Calu3 (cell line): Measurements from ENCODE around the gene UST. TPM values are rescaled to one million over a fixed set of nuclear protein-coding genes. Genes with fewer than 3 reads are reported as not detected.

Experiments
- BruUV-seq: library from RNA; stranded (reverse); fragments of 400-500 nt; replicated peaks from 2 replicates; lab custom pipeline; 2021; lab: Mats Ljungman, UMichigan
- CTCF ChIA-PET: fragments of 300-600 bp; sonication (Branson Sonifier 250); formaldehyde crosslinking; loops from one replicate; lab custom pipeline; 2022; ENCODE audit warnings: antibody characterized with exemption; lab: Charles Lee
- DNase-seq: peaks from one replicate; pipeline ENCODE4 v3.0.0; 2022
- H3K27ac Mint-ChIP-seq: one replicate; pipeline ENCODE4 v1.8.0; 2022; ENCODE audit warnings: mixed read lengths; ENCODE audit not compliant: unreplicated experiment
- H3K27me3 Mint-ChIP-seq: one replicate; pipeline ENCODE4 v1.8.0; 2022; ENCODE audit warnings: mixed read lengths; ENCODE audit not compliant: unreplicated experiment
- H3K36me3 Mint-ChIP-seq: one replicate; pipeline ENCODE4 v1.8.0; 2022; ENCODE audit warnings: mild to moderate bottlenecking, moderate library complexity, mixed read lengths; ENCODE audit not compliant: insufficient read depth, unreplicated experiment
- H3K4me1 Mint-ChIP-seq: one replicate; pipeline ENCODE4 v1.8.0; 2022; ENCODE audit warnings: mild to moderate bottlenecking, low read depth, mixed read lengths; ENCODE audit not compliant: unreplicated experiment
- H3K4me3 Mint-ChIP-seq: one replicate; pipeline ENCODE4 v1.8.0; 2022; ENCODE audit warnings: mild to moderate bottlenecking, low read depth, moderate library complexity, mixed read lengths; ENCODE audit not compliant: unreplicated experiment
- H3K9me3 Mint-ChIP-seq: one replicate; pipeline ENCODE4 v1.8.0; 2022; ENCODE audit warnings: low read depth, mixed read lengths; ENCODE audit not compliant: unreplicated experiment
- CTCF ChIP-seq: fragments of 200-600 bp; IDR thresholded peaks from one replicate; pipeline ENCODE4 v1.8.0; 2022; ENCODE audit warnings: antibody characterized with exemption; ENCODE audit not compliant: unreplicated experiment
- intact Hi-C: fragments of 100-400 bp; cut with micrococcal nuclease; formaldehyde crosslinking; loops from one replicate; pipeline ENCODE4 v1.10.0; 2022; ENCODE audit not compliant: unreplicated experiment
- total RNA-seq: library from RNA; stranded (reverse); gene quantifications from 2 replicates; pipeline ENCODE4 v1.2.3, GENCODE V29; 2022

The UST gene
- total RNA-seq, 1 experiment from 2014 or later, result 2.4 TPM

GRCh38 chr6:148713033-148713738 lies 33.6 kb upstream of the UST start:
- TF ChIP-seq CTCF, result no peak
- H3K4me3 Mint-ChIP-seq, result no peak overlapping the region
- H3K27me3 Mint-ChIP-seq, result no peaks in the 10 kb centered on the region
- no peak overlapping the region for H3K27ac Mint-ChIP-seq
- BruUV-seq, result no TSS peak
- H3K4me1 Mint-ChIP-seq, result no peaks in the 10 kb centered on the region
- H3K9me3 Mint-ChIP-seq, result peaks cover 3% of the 10 kb centered on the region
- intact Hi-C loops, result no loop called here
- CTCF ChIA-PET, result no interaction called here
- no peak for DNase-seq
- H3K36me3 Mint-ChIP-seq, result no peaks in the 10 kb centered on the region

- TF ChIP-seq CTCF, result no peak
- intact Hi-C loops, result no loop called here
- Mint-ChIP-seq H3K27ac (no peak overlapping the region), H3K4me1 (no peaks in the 10 kb centered on the region), H3K27me3 (no peaks in the 10 kb centered on the region), H3K36me3 (no peaks in the 10 kb centered on the region), H3K9me3 (peaks cover 3% of the 10 kb centered on the region), H3K4me3 (no peak overlapping the region)
- no peak for DNase-seq
- CTCF ChIA-PET, result interaction anchor here (0.7 kb wide), 1 partner anchor 122 kb away, joined by 4 read pairs; no protein-coding TSS in a partner anchor
- no TSS peak for BruUV-seq
Measured at GRCh38 chr6:148713921-148714320, 32.9 kb upstream of the UST start.

GRCh38 chr6:148716811-148717210 lies 30.0 kb upstream of the UST start:
- TF ChIP-seq CTCF, result no peak
- CTCF ChIA-PET, result no interaction called here
- Mint-ChIP-seq H3K4me1 (no peaks in the 10 kb centered on the region), H3K9me3 (peaks cover 3% of the 10 kb centered on the region), H3K4me3 (no peak overlapping the region), H3K36me3 (no peaks in the 10 kb centered on the region), H3K27ac (no peak overlapping the region), H3K27me3 (peaks cover 15% of the 10 kb centered on the region)
- no peak for DNase-seq
- intact Hi-C loops, result no loop called here
- no TSS peak for BruUV-seq

GRCh38 chr6:148720406-148720805 lies 26.4 kb upstream of the UST start:
- TF ChIP-seq CTCF, result no peak
- DNase-seq, result no peak
- no peaks in the 10 kb centered on the region for H3K36me3 Mint-ChIP-seq
- intact Hi-C loops, result no loop called here
- no peaks in the 10 kb centered on the region for H3K4me1 Mint-ChIP-seq
- no TSS peak for BruUV-seq
- peaks cover 21% of the 10 kb centered on the region for H3K27me3 Mint-ChIP-seq
- CTCF ChIA-PET, result no interaction called here
- no peak overlapping the region for H3K27ac Mint-ChIP-seq
- H3K9me3 Mint-ChIP-seq, result no peaks in the 10 kb centered on the region
- no peak overlapping the region for H3K4me3 Mint-ChIP-seq
